Thoracic aorta endothelial cell (primary cell): Measurements from ENCODE around the gene L3MBTL2. TPM values are rescaled to one million over a fixed set of nuclear protein-coding genes. Genes with fewer than 3 reads are reported as not detected.

Experiments used
- small RNA-seq: library from RNA; depleted of rRNA; stranded (forward); fragments of <200 nt; gene quantifications from one replicate; pipeline ENCODE3, GENCODE V24; 2012
- total RNA-seq: library from RNA; depleted of rRNA; stranded (reverse); fragments of >200 nt; gene quantifications from 2 replicates; pipeline ENCODE4 v1.2.3, GENCODE V29; 2012

L3MBTL2 gene
- 29.1 and 31.6 TPM in 2 replicates for total RNA-seq

DNA sequence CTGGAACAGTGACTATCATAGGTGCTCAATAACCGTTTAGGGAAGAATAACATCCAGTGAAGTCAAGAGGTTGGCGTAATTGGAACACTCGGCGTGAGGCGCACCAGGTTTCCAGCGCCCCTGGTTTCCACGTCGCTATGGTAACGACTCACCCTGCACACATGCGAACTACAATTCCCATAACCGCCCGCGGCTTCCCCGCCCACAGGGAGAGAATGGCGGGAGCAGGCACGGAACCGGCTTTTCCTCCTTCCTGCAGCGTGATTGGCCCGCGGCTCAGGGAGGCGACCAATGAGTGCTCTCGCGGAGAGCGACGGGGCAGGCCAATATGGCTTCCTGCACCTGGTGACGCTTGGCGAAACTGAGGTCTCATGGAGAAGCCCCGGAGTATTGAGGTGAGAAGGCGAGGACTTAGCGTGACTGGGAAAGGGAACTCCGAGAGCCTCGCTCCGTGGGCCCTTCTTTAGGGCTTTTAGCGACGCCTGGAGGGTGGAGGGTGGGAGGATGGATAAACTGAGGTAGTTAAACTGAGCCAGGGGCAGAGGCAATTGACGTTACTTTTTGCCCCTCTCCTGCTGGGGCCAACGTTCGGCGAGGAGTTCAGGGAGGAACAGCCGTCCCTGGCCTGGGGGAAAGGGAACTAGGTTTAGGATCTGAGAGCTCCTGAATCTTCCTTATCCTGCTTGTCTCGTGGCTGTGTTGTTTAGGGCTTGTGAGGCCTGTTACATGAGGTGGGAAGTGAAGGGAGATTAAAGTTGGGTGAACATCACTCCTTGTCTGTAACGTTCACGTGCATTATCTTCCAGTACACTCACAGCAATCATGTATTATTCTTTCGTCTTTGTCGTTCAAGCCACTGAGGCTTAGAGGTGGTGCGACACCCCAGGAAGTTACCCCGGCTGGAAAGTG, at the start of gene L3MBTL2:
Gene L3MBTL2 (plus strand): TSS at position 321 of the 909 bp plus-strand sequence. CDS start 51 bp downstream, at position 372.

DNA sequence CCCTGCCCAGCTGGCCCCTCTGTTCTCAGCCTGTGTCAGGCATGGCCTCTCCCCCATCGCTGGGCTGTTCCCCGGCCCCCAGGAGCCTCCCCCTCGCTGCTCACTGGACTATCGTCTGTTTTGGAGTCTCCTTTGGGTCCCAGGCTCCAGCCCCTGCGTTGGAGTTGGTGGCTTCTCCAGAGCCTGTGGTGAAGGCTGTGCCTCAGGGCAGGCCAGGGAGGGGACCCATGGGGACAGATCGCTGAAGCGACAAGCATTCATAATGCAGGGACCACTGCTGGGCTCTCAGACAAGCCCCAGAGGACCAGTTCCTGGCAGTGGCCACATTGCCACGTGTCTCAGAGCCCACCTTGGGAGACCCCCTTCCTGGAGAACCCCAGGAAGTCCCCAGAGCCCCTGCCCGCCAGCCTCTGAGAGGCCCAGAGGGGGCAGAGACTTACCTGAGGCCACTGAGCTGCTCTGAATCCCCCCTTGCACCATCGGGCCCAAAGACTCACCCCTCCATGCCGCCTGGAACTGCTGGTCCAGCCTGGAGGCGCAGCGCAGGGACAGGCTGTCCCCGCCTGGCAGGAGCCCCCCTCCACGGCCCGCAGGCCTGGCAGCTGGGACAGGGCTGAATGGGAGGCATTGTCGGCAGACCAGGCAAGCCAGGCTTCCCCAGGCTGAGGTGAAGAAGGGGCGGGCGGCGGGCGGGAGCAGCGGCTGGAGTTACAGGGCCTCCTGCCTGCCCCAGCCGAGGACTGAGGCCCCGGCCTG, 35.4 kb downstream of the L3MBTL2 start, which contains the start of gene CHADL:
Gene CHADL (minus strand): TSS at position 555 of the 756 bp plus-strand sequence. CDS start 50 bp downstream, at position 505.

Small RNA genes lying within 50 kb of the gene (small RNA-seq; reads per million reads assigned to genes)
- gene MIR6889 (not detected), gene RNU6-375P (not detected)

Other genes starting within 250 kb of the L3MBTL2 start
- gene EP300, start 112.7 kb upstream of the L3MBTL2 start, total RNA-seq = 80.9 and 93.9 TPM in 2 replicates
- 0.43 and 0.53 TPM in 2 replicates for gene CHADL, start 35.6 kb downstream of the L3MBTL2 start, total RNA-seq
- gene RANGAP1, start 80.9 kb downstream of the L3MBTL2 start, total RNA-seq = 121 and 137 TPM in 2 replicates
- gene ZC3H7B, start 96.2 kb downstream of the L3MBTL2 start, total RNA-seq = 64.2 and 70.5 TPM in 2 replicates
- 2.2 and 3.1 TPM in 2 replicates for gene TEF, start 176.6 kb downstream of the L3MBTL2 start, total RNA-seq
- 31.6 and 36.0 TPM in 2 replicates for gene TOB2, start 241.5 kb downstream of the L3MBTL2 start, total RNA-seq